Astrocyte (in vitro differentiated cells and primary cell): Measurements from ENCODE around the gene VPS37C.

ENCODE experiments used
- EZH2 ChIP-seq: IDR thresholded peaks from 2 replicates; pipeline ENCODE4 v1.6.1; 2012; ENCODE audit warnings: mild to moderate bottlenecking, low read length, inconsistent platforms; ENCODE audit not compliant: insufficient read depth
- TF ChIP-seq, protein P1 (sequence below): IDR thresholded peaks from 2 replicates; pipeline ENCODE4 v1.5.1; 2011; ENCODE audit warnings: low read depth, mild to moderate bottlenecking, inconsistent platforms, low read length, moderate library complexity; ENCODE audit not compliant: insufficient read depth

DNA sequence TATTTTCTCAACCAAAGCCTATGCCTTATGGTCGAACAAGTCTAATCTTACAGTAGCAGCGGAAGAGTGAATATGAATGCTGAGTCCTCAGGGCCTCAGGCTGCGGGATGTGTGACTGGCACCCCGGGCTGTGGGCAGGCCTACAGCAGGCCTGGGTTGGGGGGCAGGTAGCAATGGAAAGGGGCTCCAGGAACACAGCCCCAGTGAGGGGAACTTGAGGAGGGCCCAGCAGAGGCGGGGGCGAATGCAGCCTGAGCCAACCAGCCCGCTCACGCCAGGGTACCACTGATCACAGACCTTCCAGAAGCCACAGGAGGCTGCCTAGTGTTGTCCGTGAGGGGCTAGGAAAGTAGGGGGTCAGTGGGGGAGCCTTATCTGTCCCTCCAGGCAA lies 70.2 kb downstream of the VPS37C start:
- TF ChIP-seq, protein P1, sequence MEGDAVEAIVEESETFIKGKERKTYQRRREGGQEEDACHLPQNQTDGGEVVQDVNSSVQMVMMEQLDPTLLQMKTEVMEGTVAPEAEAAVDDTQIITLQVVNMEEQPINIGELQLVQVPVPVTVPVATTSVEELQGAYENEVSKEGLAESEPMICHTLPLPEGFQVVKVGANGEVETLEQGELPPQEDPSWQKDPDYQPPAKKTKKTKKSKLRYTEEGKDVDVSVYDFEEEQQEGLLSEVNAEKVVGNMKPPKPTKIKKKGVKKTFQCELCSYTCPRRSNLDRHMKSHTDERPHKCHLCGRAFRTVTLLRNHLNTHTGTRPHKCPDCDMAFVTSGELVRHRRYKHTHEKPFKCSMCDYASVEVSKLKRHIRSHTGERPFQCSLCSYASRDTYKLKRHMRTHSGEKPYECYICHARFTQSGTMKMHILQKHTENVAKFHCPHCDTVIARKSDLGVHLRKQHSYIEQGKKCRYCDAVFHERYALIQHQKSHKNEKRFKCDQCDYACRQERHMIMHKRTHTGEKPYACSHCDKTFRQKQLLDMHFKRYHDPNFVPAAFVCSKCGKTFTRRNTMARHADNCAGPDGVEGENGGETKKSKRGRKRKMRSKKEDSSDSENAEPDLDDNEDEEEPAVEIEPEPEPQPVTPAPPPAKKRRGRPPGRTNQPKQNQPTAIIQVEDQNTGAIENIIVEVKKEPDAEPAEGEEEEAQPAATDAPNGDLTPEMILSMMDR, result no peak
- TF ChIP-seq EZH2, result no peak
